ENCODE data around the gene BORCS8.

The BORCS8 gene

GRCh38 chr19:19131989-19132388 lies 60.0 kb downstream of the BORCS8 start:
- DNase-seq (ENCODE audit: low spot score) = no peak
- ChIA-PET POLR2A (ENCODE audit: low non-redundant PET) (no interaction called here), CTCF (no interaction called here)
- no peak overlapping the region for H3K27ac ChIP-seq
- TF ChIP-seq CTCF (conservative IDR thresholded peaks at IDR 0.05; ENCODE audit: low read depth) = no peak

Measured in RWPE1 (cell line).